ENCODE data around the gene IL1R2. TPM values are rescaled to one million over a fixed set of nuclear protein-coding genes. Genes with fewer than 3 reads are reported as not detected.
A peak's percentile ranks its signal among the peaks of the same experiment; 100 is the strongest.

IL1R2 gene
- total and polyA plus RNA-seq, 2 of the 13 experiments (the other 11 are each of a cell fraction or from before 2014, with no cell fraction given) = 3.6 to 7.3 TPM

DNA sequence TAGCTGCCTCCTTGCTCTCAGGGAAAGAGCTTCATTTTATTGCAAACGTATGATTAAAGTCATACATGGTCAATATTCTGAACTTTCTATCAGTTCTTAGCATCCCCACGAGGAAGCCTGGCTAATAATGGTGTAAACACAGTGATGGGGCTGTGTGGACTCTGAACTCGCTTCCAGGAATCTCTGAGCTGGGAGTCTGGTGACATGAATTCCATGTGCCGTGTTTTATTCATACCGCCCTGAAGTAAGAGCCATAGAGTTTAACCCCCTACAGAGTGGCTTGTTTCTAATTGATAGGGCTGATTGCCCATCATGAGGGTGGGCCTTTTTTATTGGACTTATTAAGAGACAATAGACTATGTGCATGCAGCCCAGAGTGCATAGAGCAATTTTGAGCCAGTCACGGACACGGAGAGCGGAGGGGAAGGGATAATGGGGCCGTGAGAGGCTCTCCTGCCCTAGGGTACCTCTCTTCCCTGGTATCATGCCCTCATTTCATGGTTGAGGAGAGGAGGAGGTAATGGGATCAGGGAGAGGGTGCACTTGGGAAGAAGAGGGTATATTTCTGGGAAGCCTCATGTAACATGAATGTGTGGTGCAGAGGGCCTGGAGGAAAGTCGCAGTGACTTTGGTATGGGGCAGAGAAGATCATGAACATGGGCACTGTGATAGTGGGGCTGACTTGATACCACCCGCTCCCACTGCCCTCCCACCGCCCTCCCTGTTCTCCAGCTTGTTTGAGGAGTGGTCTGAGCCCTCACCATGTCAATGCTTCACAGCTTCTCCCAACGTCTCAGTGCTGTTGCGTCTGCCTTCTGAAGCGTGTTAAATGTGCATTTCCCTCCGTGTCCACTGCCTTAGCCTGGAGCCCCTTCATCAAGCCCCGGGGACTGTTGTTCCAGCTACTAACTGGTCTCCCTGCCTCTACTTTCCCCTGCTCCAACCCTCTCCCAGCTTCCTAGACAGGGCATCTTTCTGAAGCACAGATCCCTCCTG, 73.2 kb downstream of the IL1R2 start (continued):
- TF ChIP-seq, protein P1, sequence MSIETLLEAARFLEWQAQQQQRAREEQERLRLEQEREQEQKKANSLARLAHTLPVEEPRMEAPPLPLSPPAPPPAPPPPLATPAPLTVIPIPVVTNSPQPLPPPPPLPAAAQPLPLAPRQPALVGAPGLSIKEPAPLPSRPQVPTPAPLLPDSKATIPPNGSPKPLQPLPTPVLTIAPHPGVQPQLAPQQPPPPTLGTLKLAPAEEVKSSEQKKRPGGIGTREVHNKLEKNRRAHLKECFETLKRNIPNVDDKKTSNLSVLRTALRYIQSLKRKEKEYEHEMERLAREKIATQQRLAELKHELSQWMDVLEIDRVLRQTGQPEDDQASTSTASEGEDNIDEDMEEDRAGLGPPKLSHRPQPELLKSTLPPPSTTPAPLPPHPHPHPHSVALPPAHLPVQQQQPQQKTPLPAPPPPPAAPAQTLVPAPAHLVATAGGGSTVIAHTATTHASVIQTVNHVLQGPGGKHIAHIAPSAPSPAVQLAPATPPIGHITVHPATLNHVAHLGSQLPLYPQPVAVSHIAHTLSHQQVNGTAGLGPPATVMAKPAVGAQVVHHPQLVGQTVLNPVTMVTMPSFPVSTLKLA (IDR thresholded peaks at IDR 0.05) = no peak
- no peak for TF ChIP-seq KLF6 (CRISPR knock-in tag; IDR thresholded peaks at IDR 0.05)
- TF ChIP-seq ZNF205 (CRISPR knock-in tag; IDR thresholded peaks at IDR 0.05) = no peak
- peak; percentile 55 for TF ChIP-seq ZC3H13 (CRISPR knock-in tag; IDR thresholded peaks at IDR 0.05)
- peak; percentile 81 for TF ChIP-seq PHF21A (CRISPR knock-in tag; IDR thresholded peaks at IDR 0.05)
- TF ChIP-seq PCBP2 (optimal IDR thresholded peaks at IDR 0.05; ENCODE audit: low read depth, low read length, poor library complexity, severe bottlenecking) = peak; percentile 64
- no peak for TF ChIP-seq CREB1 (IDR thresholded peaks at IDR 0.05)
- TF ChIP-seq CREB1 (CRISPR knock-in tag; IDR thresholded peaks at IDR 0.05) = no peak
- TF ChIP-seq ZNF781 (CRISPR knock-in tag; IDR thresholded peaks at IDR 0.05; ENCODE audit: borderline replicate concordance, not compliant biosample characterization) = no peak
- TF ChIP-seq ZNF232 (CRISPR knock-in tag; IDR thresholded peaks at IDR 0.05; ENCODE audit: borderline replicate concordance) = 0 out of 2 replicates have a peak, but pooled peaks have one; percentile 13
- TF ChIP-seq GATAD2A (CRISPR knock-in tag; IDR thresholded peaks at IDR 0.05) = peak; percentile 57; the same call in 1 of the 2 replicates
- TF ChIP-seq, protein P2, sequence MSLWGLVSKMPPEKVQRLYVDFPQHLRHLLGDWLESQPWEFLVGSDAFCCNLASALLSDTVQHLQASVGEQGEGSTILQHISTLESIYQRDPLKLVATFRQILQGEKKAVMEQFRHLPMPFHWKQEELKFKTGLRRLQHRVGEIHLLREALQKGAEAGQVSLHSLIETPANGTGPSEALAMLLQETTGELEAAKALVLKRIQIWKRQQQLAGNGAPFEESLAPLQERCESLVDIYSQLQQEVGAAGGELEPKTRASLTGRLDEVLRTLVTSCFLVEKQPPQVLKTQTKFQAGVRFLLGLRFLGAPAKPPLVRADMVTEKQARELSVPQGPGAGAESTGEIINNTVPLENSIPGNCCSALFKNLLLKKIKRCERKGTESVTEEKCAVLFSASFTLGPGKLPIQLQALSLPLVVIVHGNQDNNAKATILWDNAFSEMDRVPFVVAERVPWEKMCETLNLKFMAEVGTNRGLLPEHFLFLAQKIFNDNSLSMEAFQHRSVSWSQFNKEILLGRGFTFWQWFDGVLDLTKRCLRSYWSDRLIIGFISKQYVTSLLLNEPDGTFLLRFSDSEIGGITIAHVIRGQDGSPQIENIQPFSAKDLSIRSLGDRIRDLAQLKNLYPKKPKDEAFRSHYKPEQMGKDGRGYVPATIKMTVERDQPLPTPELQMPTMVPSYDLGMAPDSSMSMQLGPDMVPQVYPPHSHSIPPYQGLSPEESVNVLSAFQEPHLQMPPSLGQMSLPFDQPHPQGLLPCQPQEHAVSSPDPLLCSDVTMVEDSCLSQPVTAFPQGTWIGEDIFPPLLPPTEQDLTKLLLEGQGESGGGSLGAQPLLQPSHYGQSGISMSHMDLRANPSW (CRISPR knock-in tag; IDR thresholded peaks at IDR 0.05; ENCODE audit: borderline replicate concordance) = peak; percentile 19; the same call in 1 of the 2 replicates
- 0 out of 2 replicates have a peak, but pooled peaks have one; percentile 55 for TF ChIP-seq ZNF335 (CRISPR knock-in tag; IDR thresholded peaks at IDR 0.05)
- TF ChIP-seq, protein P3, sequence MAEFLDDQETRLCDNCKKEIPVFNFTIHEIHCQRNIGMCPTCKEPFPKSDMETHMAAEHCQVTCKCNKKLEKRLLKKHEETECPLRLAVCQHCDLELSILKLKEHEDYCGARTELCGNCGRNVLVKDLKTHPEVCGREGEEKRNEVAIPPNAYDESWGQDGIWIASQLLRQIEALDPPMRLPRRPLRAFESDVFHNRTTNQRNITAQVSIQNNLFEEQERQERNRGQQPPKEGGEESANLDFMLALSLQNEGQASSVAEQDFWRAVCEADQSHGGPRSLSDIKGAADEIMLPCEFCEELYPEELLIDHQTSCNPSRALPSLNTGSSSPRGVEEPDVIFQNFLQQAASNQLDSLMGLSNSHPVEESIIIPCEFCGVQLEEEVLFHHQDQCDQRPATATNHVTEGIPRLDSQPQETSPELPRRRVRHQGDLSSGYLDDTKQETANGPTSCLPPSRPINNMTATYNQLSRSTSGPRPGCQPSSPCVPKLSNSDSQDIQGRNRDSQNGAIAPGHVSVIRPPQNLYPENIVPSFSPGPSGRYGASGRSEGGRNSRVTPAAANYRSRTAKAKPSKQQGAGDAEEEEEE (CRISPR knock-in tag; IDR thresholded peaks at IDR 0.05; ENCODE audit: borderline replicate concordance) = 0 out of 2 replicates have a peak, but pooled peaks have one; percentile 35
- peak; percentile 75 for TF ChIP-seq YEATS4 (CRISPR knock-in tag; IDR thresholded peaks at IDR 0.05; ENCODE audit: borderline replicate concordance)
- 0 out of 2 replicates have a peak, but pooled peaks have one; percentile 10 for TF ChIP-seq ZMYM3 (CRISPR knock-in tag; IDR thresholded peaks at IDR 0.05)
- TF ChIP-seq NFKBIZ (CRISPR knock-in tag; IDR thresholded peaks at IDR 0.05) = peak; percentile 88
- no peak for TF ChIP-seq ONECUT2 (CRISPR knock-in tag; IDR thresholded peaks at IDR 0.05)
- TF ChIP-seq TAF1 (CRISPR knock-in tag; IDR thresholded peaks at IDR 0.05) = 0 out of 2 replicates have a peak, but pooled peaks have one; percentile 29
